Neural progenitor cell (in vitro differentiated cells): ENCODE results near the gene TMEM203.

ENCODE experiments used
- CTCF ChIP-seq: fragments of 200-600 bp; sonication (generic); IDR thresholded peaks from 2 replicates; pipeline ENCODE4 v1.5.1; 2017; ENCODE audit warnings: antibody characterized with exemption, mild to moderate bottlenecking
- EZH2 ChIP-seq: fragments of 200-600 bp; sonication (generic); IDR thresholded peaks from 2 replicates; pipeline ENCODE4 v1.6.1; 2017; ENCODE audit warnings: antibody characterized with exemption, mild to moderate bottlenecking, moderate library complexity
- EZH2phosphoT487 ChIP-seq: fragments of 200-600 bp; sonication (generic); IDR thresholded peaks from 2 replicates; pipeline ENCODE4 v1.6.1; 2017; ENCODE audit warnings: antibody characterized with exemption

- TF ChIP-seq CTCF (no peak), EZH2phosphoT487 (no peak), EZH2 (no peak)
Observed at GRCh38 chr9:137242269-137243203, 37.1 kb upstream of the TMEM203 start.
